IMR-90 (cell line): ENCODE data around the gene SLTM.

Experiments
- CEBPB ChIP-seq: IDR thresholded peaks from 2 replicates; pipeline ENCODE4 v1.6.1; 2012; ENCODE audit warnings: low read depth, low read length, improper control_type of control experiment
- CTCF ChIP-seq: conservative IDR thresholded peaks from 2 replicates; pipeline ENCODE4 v1.5.1; 2012; ENCODE audit warnings: mild to moderate bottlenecking, low read depth, low read length, improper control_type of control experiment
- ELK1 ChIP-seq: fragments of 150-350 bp; IDR thresholded peaks from 2 replicates; pipeline ENCODE4 v1.6.1; 2016; ENCODE audit warnings: low read depth, mild to moderate bottlenecking, low read length, moderate library complexity, borderline replicate concordance
- MAFK ChIP-seq: IDR thresholded peaks from 2 replicates; pipeline ENCODE4 v1.6.1; 2012; ENCODE audit warnings: low read depth, low read length, improper control_type of control experiment
- MXI1 ChIP-seq: IDR thresholded peaks from 2 replicates; pipeline ENCODE4 v1.6.1; 2012; ENCODE audit warnings: low read depth, mild to moderate bottlenecking, low read length, moderate library complexity, borderline replicate concordance
- POLR2A ChIP-seq: IDR thresholded peaks from 2 replicates; pipeline ENCODE4 v1.6.1; 2012; ENCODE audit warnings: mild to moderate bottlenecking, low read depth, low read length
- RCOR1 ChIP-seq: IDR thresholded peaks from 2 replicates; pipeline ENCODE4 v1.6.1; 2012; ENCODE audit warnings: mild to moderate bottlenecking, low read length, improper control_type of control experiment; ENCODE audit not compliant: insufficient replicate concordance
- RFX5 ChIP-seq: IDR thresholded peaks from 2 replicates; pipeline ENCODE4 v1.8.0; 2012; ENCODE audit warnings: low read depth, mild to moderate bottlenecking, low read length, moderate library complexity
- SMC3 ChIP-seq: fragments of 150-350 bp; IDR thresholded peaks from 2 replicates; pipeline ENCODE4 v1.6.1; 2016; ENCODE audit warnings: low read depth, mild to moderate bottlenecking, antibody characterized with exemption, low read length, moderate library complexity
- TF ChIP-seq, protein P1 (sequence below): fragments of 150-350 bp; IDR thresholded peaks from 2 replicates; pipeline ENCODE4 v1.6.1; 2017; ENCODE audit warnings: mild to moderate bottlenecking, antibody characterized with exemption, low read length, low read depth

GRCh38 chr15:58924327-58924726 lies 9.2 kb downstream of the SLTM start:
- no peak for TF ChIP-seq CTCF
- TF ChIP-seq MXI1 = no peak
- TF ChIP-seq MAFK = no peak
- no peak for TF ChIP-seq ELK1
- TF ChIP-seq CEBPB = peak; percentile 98
- TF ChIP-seq, protein P1, sequence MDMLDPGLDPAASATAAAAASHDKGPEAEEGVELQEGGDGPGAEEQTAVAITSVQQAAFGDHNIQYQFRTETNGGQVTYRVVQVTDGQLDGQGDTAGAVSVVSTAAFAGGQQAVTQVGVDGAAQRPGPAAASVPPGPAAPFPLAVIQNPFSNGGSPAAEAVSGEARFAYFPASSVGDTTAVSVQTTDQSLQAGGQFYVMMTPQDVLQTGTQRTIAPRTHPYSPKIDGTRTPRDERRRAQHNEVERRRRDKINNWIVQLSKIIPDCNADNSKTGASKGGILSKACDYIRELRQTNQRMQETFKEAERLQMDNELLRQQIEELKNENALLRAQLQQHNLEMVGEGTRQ = no peak
- TF ChIP-seq RFX5 = no peak
- no peak for TF ChIP-seq POLR2A
- no peak for TF ChIP-seq SMC3
- no peak for TF ChIP-seq RCOR1
